HG02885 (cell line): Measurements from ENCODE around the gene SMG6.
"Not testable (repeated sequence)": the region's sequence is repeated elsewhere in the genome, so short reads cannot be mapped to it uniquely, and the experiment has no call there.

Experiments used
- ATAC-seq: cut with Tn5 transposase; IDR thresholded peaks from one replicate; pipeline ENCODE4 v1.9.1; 2021; ENCODE audit warnings: mild to moderate bottlenecking; ENCODE audit not compliant: unreplicated experiment, poor library complexity

SMG6 gene

GRCh38 chr17:2023692-2024571 is 279.7 kb downstream of the SMG6 start:
- ATAC-seq, result no peak

- ATAC-seq, result no peak
Measured at GRCh38 chr17:2023256-2023655, 280.3 kb downstream of the SMG6 start.

GRCh38 chr17:2022647-2023240 is 280.8 kb downstream of the SMG6 start:
- no peak for ATAC-seq

- no peak for ATAC-seq
Measured at GRCh38 chr17:2020721-2021120, 282.9 kb downstream of the SMG6 start.

- no peak for ATAC-seq
Measured at GRCh38 chr17:2019723-2020122, 283.9 kb downstream of the SMG6 start.

GRCh38 chr17:2018716-2019510 is 284.7 kb downstream of the SMG6 start:
- no peak for ATAC-seq

GRCh38 chr17:2017274-2017941 is 286.2 kb downstream of the SMG6 start:
- ATAC-seq, result no peak

GRCh38 chr17:2016494-2016893 is 287.1 kb downstream of the SMG6 start:
- no peak for ATAC-seq

GRCh38 chr17:2015314-2015713 is 288.3 kb downstream of the SMG6 start:
- no peak for ATAC-seq

GRCh38 chr17:2013994-2014317 is 289.6 kb downstream of the SMG6 start:
- no peak for ATAC-seq

GRCh38 chr17:2013220-2013993 is 290.2 kb downstream of the SMG6 start:
- not testable (repeated sequence) for ATAC-seq

- no peak for ATAC-seq
Measured at GRCh38 chr17:2012499-2012898, 291.1 kb downstream of the SMG6 start.

- ATAC-seq, result no peak
Measured at GRCh38 chr17:2011411-2012371, 291.9 kb downstream of the SMG6 start.
